GM19193 (cell line): ENCODE results near the gene PPME1.

Experiments
- POLR2A ChIP-seq: IDR thresholded peaks from 4 replicates; pipeline ENCODE4 v1.6.1; 2011; ENCODE audit not compliant: insufficient read depth, insufficient read length; ENCODE audit errors: extremely low read depth

PPME1 gene

GRCh38 chr11:74203966-74204365 is 32.9 kb downstream of the PPME1 start:
- no peak for TF ChIP-seq POLR2A

DNA sequence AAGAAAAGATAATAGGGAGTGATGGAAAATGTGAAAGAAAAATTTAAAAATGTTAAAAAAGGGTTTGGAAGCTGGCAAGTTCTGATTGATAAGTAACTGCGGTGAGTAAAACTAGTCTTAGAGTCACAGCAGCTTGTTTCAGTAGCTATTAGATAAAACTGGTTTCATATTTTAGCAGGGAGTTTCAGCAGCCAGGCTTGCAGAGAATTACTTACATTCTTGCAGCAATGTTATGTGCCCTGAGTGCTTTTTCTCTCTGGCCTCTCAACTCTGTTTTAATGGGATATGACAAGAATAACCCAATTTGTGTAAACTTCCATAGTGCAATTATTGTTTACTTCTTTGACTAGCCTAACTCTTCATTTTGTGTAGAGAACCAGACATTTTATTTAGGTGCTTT is 33.6 kb downstream of the PPME1 start:
- TF ChIP-seq POLR2A, result no peak

GRCh38 chr11:74205181-74205580 is 34.1 kb downstream of the PPME1 start:
- no peak for TF ChIP-seq POLR2A

- no peak for TF ChIP-seq POLR2A
Observed at GRCh38 chr11:74206746-74207145, 35.7 kb downstream of the PPME1 start.

GRCh38 chr11:74208507-74208906 is 37.4 kb downstream of the PPME1 start:
- TF ChIP-seq POLR2A, result no peak

- TF ChIP-seq POLR2A, result no peak
Observed at GRCh38 chr11:74212533-74212932, 41.4 kb downstream of the PPME1 start.

DNA sequence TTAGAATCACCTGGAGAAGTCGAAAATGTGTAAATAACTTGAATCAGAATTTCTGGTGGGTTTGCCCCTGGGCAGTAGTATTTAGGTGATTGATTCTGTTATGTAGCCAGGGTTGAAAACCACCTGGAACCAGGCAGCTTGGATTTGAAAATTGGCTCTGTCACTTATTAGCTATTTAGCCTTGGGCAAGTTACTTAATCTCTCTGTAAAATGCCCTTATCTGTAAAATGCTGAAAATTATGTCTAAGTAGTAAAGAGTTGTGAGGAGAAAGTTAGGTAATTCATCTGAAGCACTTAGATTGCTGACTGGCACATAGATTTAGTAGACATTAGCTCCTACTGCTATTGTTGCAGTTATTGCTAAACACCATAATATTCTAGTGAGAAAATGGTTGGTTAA is 49.3 kb downstream of the PPME1 start:
- TF ChIP-seq POLR2A, result no peak

- TF ChIP-seq POLR2A, result no peak
Observed at GRCh38 chr11:74221816-74222215, 50.7 kb downstream of the PPME1 start.

DNA sequence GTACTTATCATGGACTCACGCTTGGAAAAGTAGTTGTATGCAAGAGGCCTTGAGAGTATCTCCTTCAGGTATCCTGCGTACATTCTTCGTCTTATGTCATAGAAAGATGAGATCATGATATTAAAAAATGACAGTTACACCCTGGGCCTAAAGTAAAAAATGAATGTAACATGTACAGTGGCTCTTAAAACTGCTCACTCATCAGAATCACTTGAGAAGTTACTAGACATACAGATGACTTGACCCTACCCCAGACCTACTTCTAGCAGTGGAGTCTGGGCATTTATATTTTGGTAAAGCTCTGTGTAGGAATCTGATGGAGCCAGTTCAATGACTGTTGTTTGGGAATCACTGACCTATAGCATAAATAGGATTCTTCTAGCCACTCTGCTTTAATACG is 54.5 kb downstream of the PPME1 start:
- no peak for TF ChIP-seq POLR2A

DNA sequence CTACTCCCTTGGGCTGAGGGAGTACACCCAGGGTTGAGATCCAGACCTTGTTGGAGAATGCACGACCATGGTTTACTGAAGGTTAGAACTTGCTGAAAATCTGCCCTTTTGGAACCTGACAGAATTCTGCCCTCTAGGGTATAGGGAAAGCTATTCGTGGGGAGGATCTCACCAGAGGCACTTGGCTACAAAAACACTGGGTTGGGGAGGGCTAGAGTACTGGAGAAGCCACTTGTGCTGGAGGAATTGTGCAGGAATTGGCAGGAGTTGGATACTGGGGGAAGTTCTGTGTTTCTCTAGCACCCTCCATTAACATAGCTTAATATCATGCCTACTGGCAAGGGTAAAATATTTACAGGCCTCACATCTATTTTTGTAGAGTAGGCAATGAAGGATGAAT is 55.8 kb downstream of the PPME1 start:
- TF ChIP-seq POLR2A, result no peak

- no peak for TF ChIP-seq POLR2A
Observed at GRCh38 chr11:74232311-74232950, 61.3 kb downstream of the PPME1 start.

GRCh38 chr11:74233683-74234082 is 62.6 kb downstream of the PPME1 start:
- TF ChIP-seq POLR2A, result no peak

GRCh38 chr11:74235121-74235520 is 64.0 kb downstream of the PPME1 start:
- no peak for TF ChIP-seq POLR2A

GRCh38 chr11:74237541-74237940 is 66.5 kb downstream of the PPME1 start:
- no peak for TF ChIP-seq POLR2A

- no peak for TF ChIP-seq POLR2A
Observed at GRCh38 chr11:74238243-74238642, 67.2 kb downstream of the PPME1 start.

GRCh38 chr11:74248469-74248868 is 77.4 kb downstream of the PPME1 start:
- TF ChIP-seq POLR2A, result no peak

- no peak for TF ChIP-seq POLR2A
Observed at GRCh38 chr11:74249496-74249895, 78.4 kb downstream of the PPME1 start.
